ENCODE measurements around the gene YEATS2. TPM values are rescaled to one million over a fixed set of nuclear protein-coding genes. Genes with fewer than 3 reads are reported as not detected.

The YEATS2 gene
- polyA plus RNA-seq, 1 of the 3 experiments (the other 2 are of a cell fraction) = 19.9 TPM

GRCh38 chr3:183815563-183815940 lies 118.0 kb downstream of the YEATS2 start:
- no peak overlapping the region for H3K4me3 ChIP-seq (ENCODE audit: low read depth in 2 of 2, low read length in 1 of 2)
- ChIA-PET CTCF (interaction anchor here (0.7 to 2.4 kb wide), 3 partner anchors 10 to 69 kb away, joined by 3 to 14 read pairs (median 4); partner anchors contain the start of genes MAP6D1 and PARL), POLR2A (no interaction called here)
- no peak overlapping the region for H3K27ac ChIP-seq (ENCODE audit: low read depth in 2 of 2, low read length in 1 of 2)
- H3K36me3 ChIP-seq (replicated peaks in 1 of 2; ENCODE audit: control insufficient read depth in 1 of 2, insufficient read depth in 2 of 2, low read length in 1 of 2) = peaks cover 0 to 29% of the 10 kb centered on the region in 2 experiments
- H3K9me3 ChIP-seq = no peaks in the 10 kb centered on the region
- H3K9ac ChIP-seq = no peak overlapping the region
- TF ChIP-seq, protein P1, sequence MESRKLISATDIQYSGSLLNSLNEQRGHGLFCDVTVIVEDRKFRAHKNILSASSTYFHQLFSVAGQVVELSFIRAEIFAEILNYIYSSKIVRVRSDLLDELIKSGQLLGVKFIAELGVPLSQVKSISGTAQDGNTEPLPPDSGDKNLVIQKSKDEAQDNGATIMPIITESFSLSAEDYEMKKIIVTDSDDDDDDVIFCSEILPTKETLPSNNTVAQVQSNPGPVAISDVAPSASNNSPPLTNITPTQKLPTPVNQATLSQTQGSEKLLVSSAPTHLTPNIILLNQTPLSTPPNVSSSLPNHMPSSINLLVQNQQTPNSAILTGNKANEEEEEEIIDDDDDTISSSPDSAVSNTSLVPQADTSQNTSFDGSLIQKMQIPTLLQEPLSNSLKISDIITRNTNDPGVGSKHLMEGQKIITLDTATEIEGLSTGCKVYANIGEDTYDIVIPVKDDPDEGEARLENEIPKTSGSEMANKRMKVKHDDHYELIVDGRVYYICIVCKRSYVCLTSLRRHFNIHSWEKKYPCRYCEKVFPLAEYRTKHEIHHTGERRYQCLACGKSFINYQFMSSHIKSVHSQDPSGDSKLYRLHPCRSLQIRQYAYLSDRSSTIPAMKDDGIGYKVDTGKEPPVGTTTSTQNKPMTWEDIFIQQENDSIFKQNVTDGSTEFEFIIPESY (IDR thresholded peaks at IDR 0.05; ENCODE audit: borderline replicate concordance, low read depth) = no peak
- TF ChIP-seq RXRA (IDR thresholded peaks at IDR 0.05; ENCODE audit: borderline replicate concordance, low read depth) (no peak), FOXM1 (IDR thresholded peaks at IDR 0.05; ENCODE audit: low read depth) (no peak), TAF1 (IDR thresholded peaks at IDR 0.05; ENCODE audit: borderline replicate concordance, low read depth, low read length) (no peak), PBX3 (IDR thresholded peaks at IDR 0.05) (no peak), SIN3A (IDR thresholded peaks at IDR 0.05; ENCODE audit: borderline replicate concordance, low read depth, low read length) (no peak), GATA2 (CRISPR knock-in tag; IDR thresholded peaks at IDR 0.05) (no peak), CTCF (IDR thresholded peaks at IDR 0.05) (no peak), JUND (IDR thresholded peaks at IDR 0.05) (no peak), YY1 (IDR thresholded peaks at IDR 0.05; ENCODE audit: low read depth) (no peak), FOXJ3 (CRISPR knock-in tag; IDR thresholded peaks at IDR 0.05) (no peak), RAD21 (IDR thresholded peaks at IDR 0.05; ENCODE audit: low read length) (no peak), IRF3 (IDR thresholded peaks at IDR 0.05; ENCODE audit: low read depth, low read length) (no peak), TEAD4 (IDR thresholded peaks at IDR 0.05; ENCODE audit: borderline replicate concordance, insufficient read depth) (no peak), EP300 (IDR thresholded peaks at IDR 0.05; ENCODE audit: borderline replicate concordance in 1 of 2, low read depth in 1 of 2, low read length in 1 of 2) (no peak)
- TF ChIP-seq, protein P2, sequence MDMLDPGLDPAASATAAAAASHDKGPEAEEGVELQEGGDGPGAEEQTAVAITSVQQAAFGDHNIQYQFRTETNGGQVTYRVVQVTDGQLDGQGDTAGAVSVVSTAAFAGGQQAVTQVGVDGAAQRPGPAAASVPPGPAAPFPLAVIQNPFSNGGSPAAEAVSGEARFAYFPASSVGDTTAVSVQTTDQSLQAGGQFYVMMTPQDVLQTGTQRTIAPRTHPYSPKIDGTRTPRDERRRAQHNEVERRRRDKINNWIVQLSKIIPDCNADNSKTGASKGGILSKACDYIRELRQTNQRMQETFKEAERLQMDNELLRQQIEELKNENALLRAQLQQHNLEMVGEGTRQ (IDR thresholded peaks at IDR 0.05; ENCODE audit: borderline replicate concordance, low read depth, low read length) = no peak
- TF ChIP-seq, protein P3, sequence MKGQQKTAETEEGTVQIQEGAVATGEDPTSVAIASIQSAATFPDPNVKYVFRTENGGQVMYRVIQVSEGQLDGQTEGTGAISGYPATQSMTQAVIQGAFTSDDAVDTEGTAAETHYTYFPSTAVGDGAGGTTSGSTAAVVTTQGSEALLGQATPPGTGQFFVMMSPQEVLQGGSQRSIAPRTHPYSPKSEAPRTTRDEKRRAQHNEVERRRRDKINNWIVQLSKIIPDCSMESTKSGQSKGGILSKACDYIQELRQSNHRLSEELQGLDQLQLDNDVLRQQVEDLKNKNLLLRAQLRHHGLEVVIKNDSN (IDR thresholded peaks at IDR 0.05; ENCODE audit: borderline replicate concordance, low read depth) = no peak
- H3K79me2 ChIP-seq (ENCODE audit: insufficient read depth) = no peaks in the 10 kb centered on the region
- DNase-seq = no peak
- no peaks in the 10 kb centered on the region for H3K4me1 ChIP-seq (ENCODE audit: control insufficient read depth in 1 of 2, insufficient read depth in 2 of 2, low read depth in 1 of 2, low read length in 1 of 2)
- no peaks in the 10 kb centered on the region for H3K27me3 ChIP-seq (ENCODE audit: insufficient read depth)
- no peaks in the 10 kb centered on the region for H3F3A ChIP-seq (replicated peaks; ENCODE audit: insufficient read depth)
- no peak overlapping the region for H3K4me2 ChIP-seq
- 88% methylated on average over 9 of the region's 9 CpGs for WGBS (ENCODE audit: low lambda C conversion rate)
- no peaks in the 10 kb centered on the region for H4K20me1 ChIP-seq (ENCODE audit: insufficient read depth)
- H3K9me2 ChIP-seq = no peaks in the 10 kb centered on the region
- no peak overlapping the region for H2AFZ ChIP-seq (ENCODE audit: low read depth)

Measured in SK-N-SH (cell line).